Right lobe of liver (tissue), 4 donors: ENCODE measurements around the gene SLC6A3.

Experiments used
- CTCF ChIP-seq, 4 donors: fragments of 200-600 bp in 3 of 4; fragments of 450-650 bp in 1 of 4; IDR thresholded peaks; one replicate each; pipeline versions ENCODE4 v1.5.1 to v1.8.0; 2016 to 2022; ENCODE audit warnings: antibody characterized with exemption in 4 of 4, mild to moderate bottlenecking in 2 of 4
- POLR2A ChIP-seq: fragments of 450-650 bp; IDR thresholded peaks from one replicate; pipeline ENCODE4 v1.6.1; 2017; ENCODE audit warnings: antibody characterized with exemption, mild to moderate bottlenecking
- donor health status: DM: no; HTN: no; CAD: no.
- donor health status: DM: no; HTN: no; CAD: no.
- donor health status: DM: no; HTN: yes; CAD: no.

GRCh38 chr5:1378866-1379659 is 66.2 kb downstream of the SLC6A3 start:
- no peak for TF ChIP-seq POLR2A
- TF ChIP-seq CTCF (IDR thresholded peaks at IDR 0.05), result no peak
